Activated CD8-positive, alpha-beta memory T cell treated with anti-CD3 and anti-CD28 coated beads for 24 hours (primary cell): Measurements from ENCODE around the gene NEK11.

Experiments
- DNase-seq: peaks from one replicate; pipeline ENCODE4 v3.0.0-alpha.2; 2020

The NEK11 gene, protein sequence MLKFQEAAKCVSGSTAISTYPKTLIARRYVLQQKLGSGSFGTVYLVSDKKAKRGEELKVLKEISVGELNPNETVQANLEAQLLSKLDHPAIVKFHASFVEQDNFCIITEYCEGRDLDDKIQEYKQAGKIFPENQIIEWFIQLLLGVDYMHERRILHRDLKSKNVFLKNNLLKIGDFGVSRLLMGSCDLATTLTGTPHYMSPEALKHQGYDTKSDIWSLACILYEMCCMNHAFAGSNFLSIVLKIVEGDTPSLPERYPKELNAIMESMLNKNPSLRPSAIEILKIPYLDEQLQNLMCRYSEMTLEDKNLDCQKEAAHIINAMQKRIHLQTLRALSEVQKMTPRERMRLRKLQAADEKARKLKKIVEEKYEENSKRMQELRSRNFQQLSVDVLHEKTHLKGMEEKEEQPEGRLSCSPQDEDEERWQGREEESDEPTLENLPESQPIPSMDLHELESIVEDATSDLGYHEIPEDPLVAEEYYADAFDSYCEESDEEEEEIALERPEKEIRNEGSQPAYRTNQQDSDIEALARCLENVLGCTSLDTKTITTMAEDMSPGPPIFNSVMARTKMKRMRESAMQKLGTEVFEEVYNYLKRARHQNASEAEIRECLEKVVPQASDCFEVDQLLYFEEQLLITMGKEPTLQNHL

DNA sequence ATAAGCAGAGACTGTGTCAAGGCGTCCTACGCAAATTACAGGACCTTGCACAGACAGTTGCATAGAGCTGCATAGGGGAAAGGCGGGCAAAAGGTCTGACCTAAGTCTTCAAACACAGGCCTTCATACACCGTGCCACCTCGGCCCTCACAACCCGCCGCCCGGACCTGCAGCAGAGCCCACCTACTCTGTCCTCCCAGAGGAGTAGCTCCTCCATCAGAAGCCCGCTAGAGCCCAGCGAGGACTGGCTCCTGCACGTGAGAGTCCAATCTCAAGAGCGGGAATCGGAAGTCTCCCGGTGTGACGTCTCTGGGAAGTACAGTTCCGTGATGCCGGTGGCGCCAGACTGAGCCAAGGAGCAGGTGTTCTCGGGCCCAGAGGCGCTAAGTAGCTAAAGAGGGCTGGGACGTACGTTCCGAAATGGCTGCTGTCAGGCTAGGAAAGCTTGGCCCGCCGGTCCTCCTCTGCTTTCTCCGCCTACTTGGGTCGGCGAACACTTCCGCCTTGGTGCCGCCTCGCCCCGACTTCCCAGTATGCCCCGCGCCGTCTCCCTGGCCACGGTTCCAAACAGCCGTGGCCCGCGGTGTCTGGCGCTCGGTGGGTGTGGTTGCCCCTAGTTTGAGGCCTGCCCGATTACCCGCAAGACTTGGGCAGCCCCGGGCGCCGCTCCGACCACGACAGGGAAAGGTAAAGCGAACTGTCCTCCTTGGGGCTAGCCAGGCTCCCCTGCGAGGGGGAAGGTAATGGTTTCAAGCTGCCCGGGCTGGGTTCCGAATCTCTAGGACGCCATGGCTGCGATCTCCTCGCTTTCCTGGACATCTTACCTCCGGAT lies at the start of gene NEK11, which contains the start of gene ASTE1:
TSS of gene NEK11 (plus strand) at position 557 of the 831 bp plus-strand sequence. CDS start 2,832 bp downstream, outside the sequence.
TSS of gene ASTE1 (minus strand) at position 505 of the 831 bp plus-strand sequence. CDS start 1,519 bp downstream, outside the sequence.
- peak; percentile 93 for DNase-seq

DNA sequence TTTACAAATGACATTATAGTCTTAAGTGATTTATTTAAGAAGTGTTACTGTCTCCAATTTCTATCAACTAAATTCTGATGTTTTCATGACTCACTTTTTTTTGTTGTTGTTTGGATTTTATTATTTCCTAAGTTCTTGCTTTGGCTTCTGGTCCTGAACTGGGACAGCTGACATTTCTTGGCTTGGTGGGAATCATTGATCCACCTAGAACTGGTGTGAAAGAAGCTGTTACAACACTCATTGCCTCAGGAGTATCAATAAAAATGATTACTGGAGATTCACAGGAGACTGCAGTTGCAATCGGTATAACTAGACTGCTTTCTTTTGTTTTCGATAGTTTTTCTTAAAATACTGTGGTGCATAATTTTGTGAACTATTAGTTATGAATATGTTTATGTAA lies 47.6 kb upstream of the NEK11 start:
- no peak for DNase-seq

DNA sequence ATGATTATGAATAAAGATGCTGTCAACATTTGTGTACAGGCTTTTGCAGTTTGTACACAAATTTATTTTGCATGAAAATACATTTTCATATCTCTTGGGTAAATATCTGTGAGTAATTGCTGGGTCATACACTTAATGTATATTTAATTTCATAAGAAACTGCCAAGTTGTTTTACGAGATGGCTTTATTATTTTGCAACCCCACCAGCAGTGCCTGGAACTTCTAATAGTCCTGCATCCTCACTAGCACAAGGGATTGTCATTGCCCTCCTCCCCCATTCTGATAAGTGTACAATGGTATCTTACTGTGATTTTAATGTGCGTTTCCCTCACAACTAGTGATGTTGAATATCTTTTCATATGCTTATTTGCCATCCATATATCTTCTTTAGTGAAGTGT lies 45.2 kb upstream of the NEK11 start:
- no peak for DNase-seq

DNA sequence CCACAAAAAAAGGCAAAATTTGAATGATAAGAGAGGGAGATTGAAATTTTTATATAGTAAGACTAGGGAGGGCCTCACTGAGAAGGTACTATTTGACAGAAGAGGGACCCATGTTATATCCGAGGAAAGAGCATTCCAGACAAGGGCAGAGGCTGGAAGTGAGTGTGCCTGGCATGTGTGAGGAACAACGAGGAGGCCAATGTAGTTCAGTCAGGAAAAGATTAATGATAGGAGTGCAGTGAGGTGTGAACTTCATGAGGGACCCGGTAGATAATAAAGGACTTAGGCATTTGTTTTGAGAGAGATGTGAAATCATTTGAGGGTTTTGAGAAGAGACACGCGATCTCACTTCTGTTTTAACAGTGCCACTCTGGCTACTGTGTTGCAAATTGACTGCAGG lies 36.4 kb upstream of the NEK11 start:
- DNase-seq = no peak

DNA sequence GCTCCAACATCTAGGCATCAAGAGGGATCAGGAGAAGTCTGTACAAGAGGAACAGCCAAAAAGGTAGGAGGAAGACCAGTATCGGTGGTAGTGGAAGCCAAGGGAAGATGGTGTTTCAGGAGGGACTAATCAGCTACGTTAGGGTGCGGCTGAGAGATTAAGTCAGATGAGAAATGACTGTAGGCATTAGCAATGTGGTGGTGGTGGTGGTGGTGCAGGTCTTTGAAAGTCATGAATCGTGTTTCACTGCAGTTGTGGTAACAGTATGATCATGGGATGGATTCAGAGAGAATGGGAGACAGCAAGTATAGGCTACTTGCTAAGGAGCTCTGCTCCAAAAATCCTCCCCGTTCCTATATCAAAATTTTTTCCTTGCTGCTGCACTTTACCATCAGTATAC lies 35.6 kb upstream of the NEK11 start:
- DNase-seq = no peak

DNA sequence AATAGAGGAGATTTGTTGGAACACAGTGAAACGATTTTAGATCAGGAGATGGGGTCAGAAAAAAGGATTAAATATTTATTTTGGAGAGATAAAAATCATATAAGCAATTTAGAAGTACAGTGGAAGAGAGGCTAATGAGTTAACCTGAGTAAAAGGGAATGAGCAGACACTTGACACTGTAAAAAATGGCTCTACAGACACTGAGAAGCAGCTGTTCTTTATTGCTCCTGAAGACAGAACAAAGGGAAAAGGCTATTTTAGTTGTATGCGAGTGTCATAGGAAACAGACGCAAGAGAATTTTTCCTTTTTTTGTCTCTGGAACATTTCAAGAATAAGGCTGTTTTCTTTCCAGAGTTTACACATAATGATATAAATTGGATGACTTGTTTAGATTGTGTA lies 34.3 kb upstream of the NEK11 start:
- DNase-seq = no peak

DNA sequence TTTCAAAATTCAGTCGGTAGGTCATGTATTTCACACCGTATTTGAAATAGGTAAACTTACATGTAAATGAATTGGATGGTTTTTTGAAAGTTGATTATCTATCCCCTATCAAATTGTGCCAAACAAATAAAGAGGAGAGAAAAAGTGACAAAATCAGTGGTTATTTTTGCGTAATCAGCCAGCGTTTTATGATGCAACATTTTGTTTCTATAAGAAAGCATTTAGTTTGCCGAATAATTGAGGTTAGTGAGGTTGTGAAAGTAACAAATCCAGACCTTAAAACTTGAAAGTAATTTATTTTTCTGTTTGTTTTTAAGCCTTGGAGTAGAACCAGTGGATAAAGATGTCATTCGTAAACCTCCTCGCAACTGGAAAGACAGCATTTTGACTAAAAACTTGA lies 29.4 kb upstream of the NEK11 start:
- DNase-seq = no peak

DNA sequence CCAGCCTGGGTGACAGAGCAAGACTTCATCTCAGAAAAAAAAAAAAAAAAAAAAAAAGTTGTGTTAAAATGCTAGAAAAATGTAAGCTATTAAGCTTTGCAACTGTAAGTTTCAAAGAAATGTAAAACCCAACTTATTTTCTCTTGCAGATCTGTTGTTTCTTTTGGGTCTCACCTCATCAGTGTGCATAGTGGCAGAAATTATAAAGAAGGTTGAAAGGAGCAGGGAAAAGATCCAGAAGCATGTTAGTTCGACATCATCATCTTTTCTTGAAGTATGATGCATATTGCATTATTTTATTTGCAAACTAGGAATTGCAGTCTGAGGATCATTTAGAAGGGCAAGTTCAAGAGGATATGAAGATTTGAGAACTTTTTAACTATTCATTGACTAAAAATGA lies 25.6 kb upstream of the NEK11 start:
- no peak for DNase-seq

DNA sequence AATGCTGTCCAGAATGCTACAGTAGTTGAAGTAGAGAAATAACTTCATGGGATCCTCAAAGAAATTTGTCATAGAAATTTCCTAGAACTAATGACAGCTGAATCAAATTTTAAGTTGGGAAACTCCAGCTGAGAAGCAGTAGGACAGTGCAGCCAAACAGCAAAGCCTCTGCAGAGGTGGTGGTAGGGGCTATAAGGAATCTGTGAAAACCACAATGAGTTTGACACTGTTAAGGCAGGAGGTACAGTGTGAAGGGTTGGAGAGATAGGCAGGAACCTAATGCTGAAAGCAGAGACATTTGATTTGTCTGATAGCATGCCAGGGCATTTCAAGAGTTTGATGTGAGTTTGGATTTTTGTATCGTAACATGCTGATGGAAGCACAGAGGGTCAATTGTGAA lies 22.1 kb upstream of the NEK11 start:
- no peak for DNase-seq

DNA sequence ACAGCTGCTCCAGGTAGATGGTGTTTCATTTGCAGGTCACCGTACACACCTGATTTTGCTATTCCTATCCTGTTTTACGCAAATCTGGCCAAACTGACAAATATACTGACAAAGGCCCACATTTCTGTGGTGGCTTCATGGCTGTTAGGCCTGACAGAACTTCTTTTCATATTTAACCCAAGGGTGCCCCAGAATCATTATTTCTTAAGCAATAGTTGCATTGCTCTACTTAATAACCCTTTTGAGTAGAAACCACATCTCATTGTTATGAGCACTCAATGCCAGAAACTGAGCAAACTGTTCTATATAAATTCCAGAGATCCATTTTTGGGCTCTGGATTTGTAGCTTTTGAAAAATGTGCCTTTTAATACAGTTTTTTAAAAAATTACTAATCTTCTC lies 19.4 kb upstream of the NEK11 start:
- no peak for DNase-seq

DNA sequence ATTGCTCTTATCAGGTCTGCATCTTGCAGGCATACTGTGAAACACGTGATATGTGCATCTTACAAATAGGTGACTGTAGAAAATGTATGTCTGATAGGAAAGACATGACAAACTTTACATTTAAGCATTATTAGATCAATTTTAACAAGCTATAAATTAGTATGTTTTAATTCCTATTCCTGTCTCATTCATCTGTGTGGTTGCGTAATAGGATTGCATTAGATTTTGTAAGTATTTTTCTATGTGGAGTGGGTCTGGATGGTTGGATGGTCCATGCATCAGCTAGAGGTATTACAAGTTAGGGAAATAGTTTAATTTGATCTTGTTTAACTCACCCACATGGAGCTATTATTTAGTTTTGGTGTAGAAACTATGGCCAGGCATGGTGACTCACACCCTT lies 18.9 kb upstream of the NEK11 start:
- no peak for DNase-seq

DNA sequence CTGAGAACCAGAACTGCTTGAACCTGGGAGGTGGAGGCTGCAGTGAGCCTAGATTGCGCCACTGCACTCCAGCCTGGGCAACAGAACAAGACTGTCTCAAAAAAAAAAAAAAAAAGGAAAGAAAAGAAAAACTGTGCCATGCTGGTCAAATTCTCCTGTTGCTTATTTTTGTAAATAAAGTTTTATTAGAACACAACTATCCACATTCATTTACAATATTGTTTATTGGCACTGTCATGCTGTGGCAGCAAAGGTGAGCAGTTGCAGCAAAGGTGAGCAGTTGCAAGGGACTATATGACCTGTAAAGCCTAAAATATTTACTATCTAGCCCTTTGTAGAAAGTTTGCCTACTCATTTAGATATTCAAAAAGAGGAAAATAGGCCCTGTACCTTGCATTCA lies 18.4 kb upstream of the NEK11 start:
- DNase-seq = no peak

DNA sequence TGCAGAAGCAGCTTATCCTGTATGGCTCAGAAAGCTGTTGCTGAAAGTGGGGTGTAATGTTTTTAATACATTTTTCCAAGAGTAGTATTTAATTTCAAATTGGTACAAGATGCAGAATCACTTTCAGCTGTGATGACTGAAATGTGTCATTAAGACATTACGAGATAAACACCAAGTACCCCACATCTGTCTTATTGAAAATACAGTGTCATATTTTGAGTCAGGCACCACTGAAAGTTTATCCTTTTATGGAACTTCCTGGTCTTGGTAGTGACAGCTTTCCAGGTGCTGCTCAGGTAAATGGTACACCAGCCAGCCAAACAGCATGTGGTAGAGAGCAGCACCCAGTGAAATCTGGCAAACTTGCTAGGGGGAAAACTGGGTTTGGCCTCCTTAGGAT lies 17.0 kb upstream of the NEK11 start:
- no peak for DNase-seq

DNA sequence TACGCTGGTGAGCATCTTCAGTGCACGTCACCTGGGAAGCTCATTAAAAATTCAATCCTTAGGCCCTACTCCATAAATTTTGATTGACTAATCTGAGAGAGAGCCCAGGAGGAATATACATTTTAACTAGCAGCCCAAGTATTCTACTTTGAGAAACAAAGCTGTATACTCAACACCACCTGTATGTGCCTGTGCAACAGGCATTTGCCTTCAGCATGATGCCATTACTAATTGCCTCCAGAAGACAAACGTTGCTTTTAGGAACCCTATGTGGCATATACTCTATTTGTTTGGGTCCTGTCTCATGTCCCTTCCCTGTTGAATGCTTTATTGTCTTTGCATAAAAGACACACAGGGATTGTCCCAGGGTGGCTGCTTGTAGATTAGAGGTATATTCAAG lies 7.7 kb upstream of the NEK11 start:
- no peak for DNase-seq

DNA sequence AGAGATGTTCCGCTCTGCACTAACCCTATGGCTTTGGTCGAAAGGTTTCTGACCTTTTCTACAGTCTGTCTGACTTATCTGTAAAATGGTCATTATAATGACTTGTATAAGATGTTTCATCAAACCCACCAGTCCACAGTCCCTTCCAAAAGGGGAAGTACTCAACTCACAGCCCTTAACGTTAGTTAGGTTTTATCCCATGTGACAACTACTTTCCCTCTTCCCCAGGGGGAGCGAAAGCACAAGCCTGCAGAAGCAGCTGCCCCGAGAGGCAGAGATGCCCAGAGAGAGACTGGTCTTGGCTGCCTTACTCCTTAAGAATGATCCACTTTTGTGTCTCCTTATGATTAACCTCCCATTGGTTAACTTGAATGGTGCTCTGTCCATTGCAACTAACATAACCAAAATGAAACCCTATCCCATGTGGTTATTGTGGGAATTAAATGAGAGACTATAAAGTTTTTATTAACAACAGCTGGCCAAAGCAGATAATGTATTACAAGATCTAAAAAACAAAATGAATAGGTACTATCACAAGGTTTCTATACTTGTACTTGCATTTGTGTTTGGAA lies 6.5 kb upstream of the NEK11 start:
- no peak for DNase-seq

DNA sequence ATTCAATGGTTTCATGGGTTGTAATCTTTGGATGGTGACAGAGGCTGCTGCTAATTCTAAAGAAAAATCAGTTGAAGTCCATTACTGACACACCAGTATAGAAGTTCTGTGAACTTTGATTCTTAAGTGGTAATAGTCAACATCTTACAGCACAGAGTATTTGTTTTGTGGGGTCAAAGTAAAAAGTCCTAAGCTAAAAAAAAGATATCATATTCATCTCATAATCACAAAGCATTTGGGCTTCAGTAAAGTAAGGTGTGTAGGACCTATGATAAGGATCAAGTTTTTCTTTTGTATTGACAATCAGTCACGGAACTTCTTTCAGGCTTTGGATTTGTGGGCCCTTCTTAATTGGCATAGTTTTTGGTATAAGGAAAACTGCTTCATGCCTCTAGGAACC lies 1.1 kb upstream of the NEK11 start:
- no peak for DNase-seq

DNA sequence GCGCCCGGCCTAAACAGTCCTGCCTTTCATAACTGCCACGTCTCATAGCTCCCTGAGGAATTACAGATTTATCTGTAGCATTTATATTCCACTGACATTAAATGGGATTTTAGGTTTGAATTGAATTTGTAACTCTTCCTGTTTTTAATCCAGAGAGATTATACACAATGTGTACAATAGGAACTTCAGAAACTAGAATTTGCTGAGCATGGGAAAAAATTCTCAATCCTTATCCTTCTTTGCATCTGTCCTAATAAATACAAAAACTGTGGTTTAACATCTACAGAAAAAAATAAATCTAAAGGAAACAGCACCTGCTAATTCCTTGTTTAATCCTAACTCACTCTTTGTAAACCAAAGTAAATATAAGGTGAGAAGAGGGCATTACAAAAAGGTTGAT lies 2.2 kb downstream of the NEK11 start:
- no peak for DNase-seq

DNA sequence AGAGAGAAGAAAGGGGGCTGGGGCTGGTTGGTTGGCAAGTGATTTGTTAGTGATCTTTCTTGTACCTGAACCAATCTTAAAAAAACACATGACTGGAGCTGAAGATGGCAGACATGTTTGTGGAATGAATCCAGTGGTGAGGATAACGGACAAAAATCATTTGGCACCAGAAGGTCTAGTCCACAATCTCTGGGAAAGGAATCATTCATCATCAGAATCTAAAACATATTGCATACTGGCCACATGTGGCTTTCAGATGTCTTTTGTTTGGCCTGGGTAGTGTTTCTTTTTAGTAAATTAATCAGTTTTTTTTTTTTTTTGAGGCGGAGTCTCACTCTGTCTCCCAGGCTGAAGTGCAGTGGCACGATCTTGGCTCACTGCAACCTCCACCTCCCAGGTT lies 5.0 kb downstream of the NEK11 start:
- no peak for DNase-seq

DNA sequence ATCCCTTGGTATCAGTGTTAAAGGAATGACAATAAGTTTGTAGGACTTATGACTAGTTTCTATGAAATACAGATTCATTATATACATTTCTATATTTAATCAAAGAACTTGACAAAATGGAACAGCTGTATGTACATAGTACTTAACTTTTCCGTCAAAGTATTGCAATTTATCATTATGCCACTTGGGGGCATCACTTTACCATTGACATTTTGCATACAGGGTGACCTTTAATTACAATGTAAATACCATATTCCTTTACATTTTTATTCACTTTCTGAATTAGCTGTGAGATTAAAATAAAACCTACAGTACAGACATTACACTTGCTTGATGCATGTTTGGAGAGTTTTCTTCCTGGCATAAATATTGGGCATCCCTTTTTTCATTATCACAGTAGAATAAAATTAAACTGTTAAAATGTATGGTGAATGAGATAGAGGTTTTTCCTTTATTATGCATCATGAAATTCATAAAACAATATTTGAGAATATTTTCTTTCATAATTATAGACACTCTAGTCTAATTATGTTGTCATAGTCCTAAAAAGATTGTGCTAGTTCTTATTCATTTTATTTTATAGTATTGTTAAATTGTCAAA lies 6.9 kb downstream of the NEK11 start:
- no peak for DNase-seq

DNA sequence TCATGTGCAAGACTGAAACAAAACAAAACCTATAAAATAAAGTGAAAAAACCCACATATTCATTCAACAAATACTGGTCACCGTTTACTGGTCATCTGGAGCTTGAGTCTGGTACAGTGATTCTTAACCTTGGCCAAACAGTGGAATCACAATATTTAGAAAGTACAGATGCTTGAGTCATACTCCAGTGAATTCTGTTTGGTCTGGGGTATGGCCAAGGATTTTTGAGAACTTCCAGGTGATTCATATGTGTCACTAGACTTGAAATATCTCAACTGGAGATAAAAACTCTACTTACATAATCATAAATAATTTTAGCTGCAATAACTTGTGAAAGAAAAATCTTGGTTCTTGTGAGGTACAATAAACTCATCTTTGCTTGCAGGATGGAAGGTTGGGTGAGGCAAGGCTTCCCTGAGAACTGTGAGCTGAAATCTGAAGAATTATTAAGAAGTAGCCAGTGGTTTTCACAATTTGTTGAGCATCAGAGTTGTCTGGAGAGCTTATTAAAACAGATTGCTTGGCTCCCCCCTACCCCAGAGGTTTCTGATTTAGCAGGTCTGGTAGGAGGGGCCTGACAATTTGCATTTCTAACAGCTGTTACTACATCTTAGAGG lies 9.6 kb downstream of the NEK11 start:
- no peak for DNase-seq

DNA sequence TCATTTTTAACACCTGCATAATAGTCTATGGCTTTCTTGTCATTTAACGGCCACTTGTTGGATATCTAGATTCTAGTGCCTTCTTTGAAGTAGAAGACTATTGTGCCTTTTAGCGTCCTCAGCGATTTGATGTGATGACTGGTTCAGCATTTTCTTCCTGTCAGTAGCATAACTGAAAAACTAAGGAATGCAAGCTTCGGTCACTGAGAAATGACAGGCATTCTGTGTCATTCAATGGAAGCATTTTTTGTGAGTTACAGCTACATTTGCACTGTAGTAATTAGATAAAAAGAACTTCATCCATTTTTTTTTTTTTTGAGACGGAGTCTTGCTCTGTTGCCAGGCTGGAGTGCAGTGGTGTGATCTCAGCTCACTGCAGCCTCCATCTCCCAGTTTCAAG lies 10.3 kb downstream of the NEK11 start:
- no peak for DNase-seq

DNA sequence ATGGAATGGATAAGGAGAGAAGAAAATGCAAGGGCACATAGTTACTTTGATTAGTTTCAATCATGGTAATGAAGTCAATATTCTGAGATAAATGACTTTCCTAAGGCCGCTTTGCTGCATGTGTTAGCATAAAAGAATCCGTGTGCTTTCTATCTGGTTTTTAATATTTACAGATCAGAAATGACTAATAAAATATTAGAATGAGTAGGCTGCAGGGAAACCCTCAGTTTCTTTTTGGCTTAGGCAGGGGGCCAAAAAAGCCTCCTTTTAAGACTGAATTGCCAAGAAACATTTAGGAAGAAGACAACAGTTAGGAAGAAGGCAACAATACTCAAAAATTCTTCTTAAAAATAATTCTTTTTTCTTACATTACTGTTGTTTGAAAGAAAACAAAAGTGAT lies 11.6 kb downstream of the NEK11 start:
- no peak for DNase-seq
